Neural cell (in vitro differentiated cells): ENCODE results near the gene ATP23. TPM values are rescaled to one million over a fixed set of nuclear protein-coding genes. Genes with fewer than 3 reads are reported as not detected.
A peak's percentile ranks its signal among the peaks of the same experiment; 100 is the strongest.

Experiments
- H2AFZ ChIP-seq: fragments of 200-600, 300-800 bp; sonication (generic), shearing (Covaris generic); 2 replicates; pipeline ENCODE4 v1.6.0; 2014; ENCODE audit warnings: low read depth, mild to moderate bottlenecking, antibody characterized with exemption, low read length, moderate library complexity
- H3F3A ChIP-seq: fragments of 200-600 bp; shearing (Covaris generic); 2 replicates; pipeline ENCODE4 v1.6.1; 2016; ENCODE audit warnings: mild to moderate bottlenecking, moderate library complexity, mixed read lengths, antibody characterized with exemption, low read length; ENCODE audit not compliant: insufficient read depth, poor library complexity, severe bottlenecking
- H3K27ac ChIP-seq: fragments of 200-600, 300-800 bp; sonication (generic), shearing (Covaris generic); 2 replicates; pipeline ENCODE4 v1.5.1; 2014; ENCODE audit warnings: mild to moderate bottlenecking, low read length, moderate library complexity
- H3K27me3 ChIP-seq: fragments of 300-800, 200-600 bp; sonication (generic), shearing (Covaris generic); 2 replicates; pipeline ENCODE4 v1.6.0; 2014; ENCODE audit warnings: mild to moderate bottlenecking, low read depth, low read length, moderate library complexity; ENCODE audit not compliant: insufficient read depth
- H3K36me3 ChIP-seq: fragments of 300-800, 200-600 bp; sonication (generic), shearing (Covaris generic); 2 replicates; pipeline ENCODE4 v1.5.1; 2014; ENCODE audit warnings: mild to moderate bottlenecking, antibody characterized with exemption, low read length, moderate library complexity; ENCODE audit not compliant: insufficient read depth
- H3K4me2 ChIP-seq: fragments of 300-800, 200-600 bp; sonication (generic), shearing (Covaris generic); 2 replicates; pipeline ENCODE4 v1.6.0; 2014; ENCODE audit warnings: mild to moderate bottlenecking, low read length
- H3K4me3 ChIP-seq: fragments of 300-800, 200-600 bp; sonication (generic), shearing (Covaris generic); 2 replicates; pipeline ENCODE4 v1.5.1; 2014; ENCODE audit warnings: mild to moderate bottlenecking, low read length, moderate library complexity
- H3K79me2 ChIP-seq: fragments of 200-600 bp; shearing (Covaris generic); replicated peaks from 2 replicates; pipeline ENCODE4 v1.6.0; 2014; ENCODE audit warnings: mild to moderate bottlenecking, low read length, moderate library complexity; ENCODE audit not compliant: insufficient read depth
- H3K9ac ChIP-seq: fragments of 300-800, 200-600 bp; sonication (generic), shearing (Covaris generic); 2 replicates; pipeline ENCODE4 v1.6.1; 2016; ENCODE audit warnings: mild to moderate bottlenecking, low read length, mixed read lengths
- H3K9me2 ChIP-seq: fragments of 200-600 bp; shearing (Covaris generic); 2 replicates; pipeline ENCODE4 v1.6.1; 2016; ENCODE audit warnings: mild to moderate bottlenecking, low read length, mixed read lengths; ENCODE audit not compliant: insufficient read depth
- H3K9me3 ChIP-seq: fragments of 200-600, 300-800 bp; sonication (generic), shearing (Covaris generic); 2 replicates; pipeline ENCODE4 v1.6.1; 2016; ENCODE audit warnings: mild to moderate bottlenecking, mixed run types, low read length, moderate library complexity, mixed read lengths
- H4K20me1 ChIP-seq: fragments of 200-600 bp; shearing (Covaris generic); 2 replicates; pipeline ENCODE4 v1.6.1; 2016; ENCODE audit warnings: mild to moderate bottlenecking, mixed run types; ENCODE audit not compliant: insufficient read depth
- CTCF ChIP-seq: fragments of 450-650 bp; IDR thresholded peaks from 2 replicates; pipeline ENCODE4 v1.5.1; 2014; ENCODE audit warnings: antibody characterized with exemption, mild to moderate bottlenecking, moderate library complexity; ENCODE audit not compliant: poor library complexity, severe bottlenecking
- EP300 ChIP-seq: fragments of 450-650 bp; conservative IDR thresholded peaks from 2 replicates; pipeline ENCODE4 v1.6.1; 2014; ENCODE audit warnings: antibody characterized with exemption, mild to moderate bottlenecking, moderate library complexity; ENCODE audit not compliant: poor library complexity, severe bottlenecking
- EZH2 ChIP-seq: fragments of 200-600, 300-800 bp; shearing (Covaris generic), sonication (generic); IDR thresholded peaks from 2 replicates; pipeline ENCODE4 v1.6.1; 2014; ENCODE audit warnings: antibody characterized with exemption, low read length, borderline replicate concordance, mild to moderate bottlenecking; ENCODE audit not compliant: insufficient read depth, poor library complexity, severe bottlenecking
- MXI1 ChIP-seq: fragments of 450-650 bp; conservative IDR thresholded peaks from 2 replicates; pipeline ENCODE4 v1.6.1; 2014; ENCODE audit warnings: antibody characterized with exemption, mild to moderate bottlenecking; ENCODE audit not compliant: poor library complexity, severe bottlenecking
- POLR2AphosphoS5 ChIP-seq: IDR thresholded peaks from 2 replicates; pipeline ENCODE4 v1.6.1; 2012
- RAD21 ChIP-seq: fragments of 450-650 bp; conservative IDR thresholded peaks from 2 replicates; pipeline ENCODE4 v1.6.1; 2014; ENCODE audit warnings: antibody characterized with exemption, mild to moderate bottlenecking, moderate library complexity
- REST ChIP-seq: IDR thresholded peaks from 2 replicates; pipeline ENCODE4 v1.6.1; 2012; ENCODE audit warnings: borderline replicate concordance
- SMC3 ChIP-seq: fragments of 450-650 bp; conservative IDR thresholded peaks from 2 replicates; pipeline ENCODE4 v1.6.1; 2014; ENCODE audit warnings: antibody characterized with exemption, mild to moderate bottlenecking, moderate library complexity; ENCODE audit not compliant: poor library complexity
- TAF1 ChIP-seq: IDR thresholded peaks from 2 replicates; pipeline ENCODE4 v1.6.1; 2012; ENCODE audit warnings: low read depth
- polyA plus RNA-seq: library from polyadenylated mRNA; depleted of rRNA; stranded (reverse); fragments of >200 nt; gene quantifications from 2 replicates; pipeline ENCODE4 v1.2.3, GENCODE V29; 2014

ATP23 gene
- polyA plus RNA-seq, 1 donor from 2014 or later, result 5.7 TPM

- Histone ChIP-seq H3K4me2 (no peak overlapping the region), H3K79me2 (no peaks in the 10 kb centered on the region), H3F3A (no peaks in the 10 kb centered on the region), H3K27ac (no peak overlapping the region), H2AFZ (no peak overlapping the region), H3K4me3 (no peak overlapping the region), H3K9ac (no peak overlapping the region), H3K36me3 (no peaks in the 10 kb centered on the region), H3K27me3 (no peaks in the 10 kb centered on the region), H3K9me3 (peaks cover 5% of the 10 kb centered on the region), H3K9me2 (no peaks in the 10 kb centered on the region), H4K20me1 (no peaks in the 10 kb centered on the region)
- no peak for TF ChIP-seq EP300
- no peak for TF ChIP-seq SMC3
- TF ChIP-seq CTCF, result no peak
- no peak for TF ChIP-seq POLR2AphosphoS5
- no peak for TF ChIP-seq TAF1
- TF ChIP-seq MXI1, result no peak
- no peak for TF ChIP-seq RAD21
- no peak for TF ChIP-seq REST
- TF ChIP-seq EZH2, result no peak
Measured at GRCh38 chr12:57966536-57966935, 25.2 kb downstream of the ATP23 start.

- Histone ChIP-seq H3K9me3 (no peaks in the 10 kb centered on the region), H3F3A (no peaks in the 10 kb centered on the region), H3K36me3 (no peaks in the 10 kb centered on the region), H4K20me1 (no peaks in the 10 kb centered on the region), H3K9me2 (no peaks in the 10 kb centered on the region), H3K9ac (no peak overlapping the region), H3K27me3 (no peaks in the 10 kb centered on the region), H3K27ac (no peak overlapping the region), H3K79me2 (no peaks in the 10 kb centered on the region), H3K4me2 (no peak overlapping the region), H2AFZ (no peak overlapping the region), H3K4me3 (no peak overlapping the region)
- TF ChIP-seq SMC3, result peak; percentile 89
- TF ChIP-seq RAD21, result peak; percentile 93
- peak; percentile 83 for TF ChIP-seq CTCF
- TF ChIP-seq MXI1, result no peak
- TF ChIP-seq REST, result no peak
Measured at GRCh38 chr12:57983146-57983857, 41.9 kb downstream of the ATP23 start.
